Liver (tissue), 9 donors: ENCODE data around the gene MNAT1. TPM values are rescaled to one million over a fixed set of nuclear protein-coding genes. Genes with fewer than 3 reads are reported as not detected.

Experiments
- DNase-seq: peaks from one replicate; pipeline ENCODE4 v3.0.0-alpha.2; 2017; ENCODE audit warnings: low spot score
- H3K27ac ChIP-seq, 2 donors: one replicate each; pipeline ENCODE4 v1.7.0; 2013; ENCODE audit warnings: inconsistent platforms in 2 of 2, low read length in 2 of 2, control low read depth in 1 of 2, low read depth in 1 of 2, mild to moderate bottlenecking in 1 of 2
- H3K27me3 ChIP-seq, 4 donors: one replicate each; pipeline versions ENCODE4 v1.6.1 to v1.7.0; 2013; ENCODE audit warnings: low read length in 3 of 4, inconsistent platforms in 1 of 4, mild to moderate bottlenecking in 1 of 4, moderate library complexity in 1 of 4; ENCODE audit not compliant: control insufficient read depth in 4 of 4, insufficient read depth in 4 of 4
- H3K36me3 ChIP-seq, 4 donors: one replicate each; pipeline versions ENCODE4 v1.6.1 to v1.7.0; 2013; ENCODE audit warnings: low read length in 3 of 4, mild to moderate bottlenecking in 3 of 4, low read depth in 1 of 4, moderate library complexity in 1 of 4; ENCODE audit not compliant: control insufficient read depth in 4 of 4, insufficient read depth in 3 of 4
- H3K4me1 ChIP-seq, 4 donors: one replicate each; pipeline versions ENCODE4 v1.6.1 to v1.7.0; 2013; ENCODE audit warnings: low read length in 3 of 4, mild to moderate bottlenecking in 3 of 4, moderate library complexity in 1 of 4; ENCODE audit not compliant: control insufficient read depth in 4 of 4, insufficient read depth in 4 of 4
- H3K4me3 ChIP-seq, 3 donors: one replicate each; pipeline versions ENCODE4 v1.6.1 to v1.7.0; 2013; ENCODE audit warnings: low read length in 3 of 3, control low read depth in 1 of 3, low read depth in 1 of 3, mild to moderate bottlenecking in 1 of 3
- H3K9ac ChIP-seq, 2 donors: one replicate each; pipeline ENCODE4 v1.7.0; 2013; ENCODE audit warnings: low read length in 2 of 2, mild to moderate bottlenecking in 2 of 2, moderate library complexity in 2 of 2, control low read depth in 1 of 2, low read depth in 1 of 2
- H3K9me3 ChIP-seq, 4 donors: one replicate each; pipeline versions ENCODE4 v1.6.1 to v1.7.0; 2013; ENCODE audit warnings: low read length in 3 of 4; ENCODE audit not compliant: control insufficient read depth in 4 of 4
- ATF3 ChIP-seq: IDR thresholded peaks from 2 replicates; pipeline ENCODE4 v1.6.1; 2016; ENCODE audit warnings: antibody characterized with exemption
- CTCF ChIP-seq: fragments of 150-350 bp; IDR thresholded peaks from 2 replicates; pipeline ENCODE4 v1.5.1; 2017; ENCODE audit warnings: improper control_type of control experiment, low read depth, low read length; ENCODE audit not compliant: missing input control
- EGR1 ChIP-seq, 2 donors: IDR thresholded peaks; 2 replicates each; pipeline ENCODE4 v1.6.1; 2016 to 2018; ENCODE audit warnings: antibody characterized with exemption in 2 of 2, low read depth in 2 of 2
- FOXA1 ChIP-seq: IDR thresholded peaks from 2 replicates; pipeline ENCODE4 v1.6.1; 2016; ENCODE audit warnings: antibody characterized with exemption
- FOXA2 ChIP-seq: IDR thresholded peaks from 2 replicates; pipeline ENCODE4 v1.6.1; 2016; ENCODE audit warnings: antibody characterized with exemption
- GABPA ChIP-seq, 2 donors: IDR thresholded peaks in 1 of 2; conservative IDR thresholded peaks in 1 of 2; 2 replicates each; pipeline ENCODE4 v1.6.1; 2016; ENCODE audit warnings: antibody characterized with exemption in 2 of 2, mild to moderate bottlenecking in 1 of 2, moderate library complexity in 1 of 2
- HNF4A ChIP-seq, 2 donors: conservative IDR thresholded peaks; 2 replicates each; pipeline ENCODE4 v1.6.1; 2016; ENCODE audit warnings: antibody characterized with exemption in 2 of 2, mild to moderate bottlenecking in 2 of 2
- JUND ChIP-seq, 2 donors: IDR thresholded peaks; 2 replicates each; pipeline ENCODE4 v1.6.1; 2016; ENCODE audit warnings: antibody characterized with exemption in 2 of 2
- MAX ChIP-seq: IDR thresholded peaks from 2 replicates; pipeline ENCODE4 v1.6.1; 2016; ENCODE audit warnings: antibody characterized with exemption
- RAD21 ChIP-seq, 2 donors: IDR thresholded peaks; 2 replicates each; pipeline ENCODE4 v1.6.1; 2016; ENCODE audit warnings: antibody characterized with exemption in 2 of 2, mild to moderate bottlenecking in 2 of 2
- REST ChIP-seq: IDR thresholded peaks from 2 replicates; pipeline ENCODE4 v1.6.1; 2016; ENCODE audit warnings: antibody characterized with exemption, mild to moderate bottlenecking
- RXRA ChIP-seq, 2 donors: IDR thresholded peaks; 2 replicates each; pipeline ENCODE4 v1.6.1; 2017 to 2018; ENCODE audit warnings: antibody characterized with exemption in 2 of 2, mild to moderate bottlenecking in 1 of 2
- SP1 ChIP-seq: IDR thresholded peaks from 2 replicates; pipeline ENCODE4 v1.6.1; 2018; ENCODE audit warnings: antibody characterized with exemption, mild to moderate bottlenecking
- TAF1 ChIP-seq: conservative IDR thresholded peaks from 2 replicates; pipeline ENCODE4 v1.6.1; 2016; ENCODE audit warnings: antibody characterized with exemption, mild to moderate bottlenecking
- YY1 ChIP-seq: IDR thresholded peaks from 2 replicates; pipeline ENCODE4 v1.6.1; 2016; ENCODE audit warnings: antibody characterized with exemption, mild to moderate bottlenecking
- ZBTB33 ChIP-seq: IDR thresholded peaks from 2 replicates; pipeline ENCODE4 v1.6.1; 2016; ENCODE audit warnings: antibody characterized with exemption
- WGBS: extraction: QIAGEN DNeasy Blood & Tissue Kit; methylation state at CpG from one replicate; pipeline ENCODE4 v1.1.7; 2013; 5-methylcytosine and 5-hydroxymethylcytosine counted together
- polyA plus RNA-seq, 2 donors: library from polyadenylated mRNA; stranded (reverse) in 1 of 2; unstranded in 1 of 2; fragments of 200-250 nt in 1 of 2; fragments of >200 nt in 1 of 2; fragmentation: Nextera tagmentation in 1 of 2; extraction: Ambion mirVana in 1 of 2; gene quantifications; one replicate each; pipeline versions ENCODE4 v1.2.1 to v1.2.3, GENCODE V29; 2013 to 2015
- total RNA-seq, 2 donors: library from RNA; depleted of rRNA; stranded (reverse); fragments of >200 nt; gene quantifications; one replicate each; pipeline ENCODE4 v1.2.3, GENCODE V29; 2014
- donor health status: healthy.
- donor health status: healthy.
- donor health status: healthy.
- donor health status: healthy.
- donor health status: healthy.

MNAT1 gene
- total and polyA plus RNA-seq, 4 donors = 8.9 to 18.5 (median 14.6) TPM

- Histone ChIP-seq H3K9ac (no peak overlapping the region), H3K27ac (no peak overlapping the region), H3K27me3 (no peaks in the 10 kb centered on the region), H3K4me3 (no peak overlapping the region), H3K4me1 (no peaks in the 10 kb centered on the region), H3K9me3 (no peaks in the 10 kb centered on the region), H3K36me3 (no peaks in the 10 kb centered on the region)
- DNase-seq = no peak
- TF ChIP-seq MAX = no peak
Observed at GRCh38 chr14:60710494-60710893, 24.1 kb upstream of the MNAT1 start.

DNA sequence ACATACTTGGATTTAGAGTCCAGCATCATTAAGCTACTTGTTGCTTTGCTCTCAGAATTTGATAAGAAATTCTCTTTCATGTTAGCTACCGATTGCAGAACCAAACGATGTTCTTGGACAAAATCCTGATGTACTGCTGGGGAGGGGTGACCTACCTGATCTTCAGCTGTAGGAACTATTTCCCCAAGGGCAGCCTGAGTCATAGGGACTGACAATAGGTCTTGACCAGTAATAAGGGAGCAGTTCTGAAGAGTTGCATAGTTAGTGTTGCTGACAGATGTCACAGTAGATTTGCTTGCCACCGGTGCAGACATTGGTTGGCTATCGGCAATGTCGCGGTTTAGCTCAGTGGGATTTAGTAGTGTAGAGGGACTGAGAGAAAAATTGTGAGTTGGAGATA, 21.0 kb upstream of the MNAT1 start:
- no peaks in the 10 kb centered on the region for H3K4me1 ChIP-seq
- no peak overlapping the region for H3K27ac ChIP-seq
- 93% methylated on average over 6 of the region's 6 CpGs for WGBS
- no peak for DNase-seq
- no peaks in the 10 kb centered on the region for H3K36me3 ChIP-seq
- H3K9ac ChIP-seq = no peak overlapping the region
- H3K4me3 ChIP-seq = no peak overlapping the region
- TF ChIP-seq MAX (no peak), HNF4A (conservative IDR thresholded peaks at IDR 0.05) (no peak), ZBTB33 (no peak), CTCF (no peak), RAD21 (IDR thresholded peaks at IDR 0.05) (no peak), TAF1 (no peak), EGR1 (IDR thresholded peaks at IDR 0.05; ENCODE audit: low read depth in 2 of 2) (no peak), ATF3 (no peak), FOXA1 (no peak), JUND (IDR thresholded peaks at IDR 0.05) (no peak), SP1 (no peak), FOXA2 (no peak), RXRA (IDR thresholded peaks at IDR 0.05) (no peak), GABPA (IDR thresholded peaks at IDR 0.05 in 1 of 2, conservative IDR thresholded peaks at IDR 0.05 in 1 of 2) (no peak), REST (no peak), YY1 (no peak)
- no peaks in the 10 kb centered on the region for H3K27me3 ChIP-seq
- H3K9me3 ChIP-seq = no peaks in the 10 kb centered on the region
